K562 (cell line): ENCODE data around the gene NEK5. TPM values are rescaled to one million over a fixed set of nuclear protein-coding genes. Genes with fewer than 3 reads are reported as not detected.

ENCODE experiments used
- ARID4B ChIP-seq: sonication (generic); formaldehyde crosslinking; IDR thresholded peaks from 2 replicates; pipeline ENCODE4 v1.8.0; 2022; ENCODE audit warnings: mild to moderate bottlenecking, missing genetic modification reagents
- ATF3 ChIP-seq, 2 experiments: fragments of 450-650 bp in 1 of 2; sonication (generic) in 1 of 2; formaldehyde crosslinking in 1 of 2; IDR thresholded peaks in 1 of 2; conservative IDR thresholded peaks in 1 of 2; 2 replicates each; pipeline versions ENCODE4 v1.6.1 to v1.8.1; 2016 to 2023; ENCODE audit warnings: mild to moderate bottlenecking in 2 of 2, moderate library complexity in 2 of 2, inconsistent platforms in 1 of 2, missing genetic modification reagents in 1 of 2
- CBFA2T2 ChIP-seq: fragments of 450-650 bp; conservative IDR thresholded peaks from 2 replicates; pipeline ENCODE4 v1.6.1; 2017; ENCODE audit warnings: mild to moderate bottlenecking
- CEBPG ChIP-seq, 3 experiments: fragments of 200-800 bp in 1 of 3; sonication (Bioruptor generic) in 1 of 3; sonication (generic) in 1 of 3; formaldehyde crosslinking in 1 of 3; IDR thresholded peaks in 2 of 3; conservative IDR thresholded peaks in 1 of 3; 2 replicates each; pipeline versions ENCODE4 v1.6.1 to v1.8.0; 2016 to 2022; ENCODE audit warnings: missing compliant biosample characterization in 2 of 3, missing genetic modification characterization in 2 of 3, mild to moderate bottlenecking in 1 of 3, missing genetic modification reagents in 1 of 3
- FOSL1 ChIP-seq: fragments of 200-800 bp; sonication (Bioruptor generic); conservative IDR thresholded peaks from 2 replicates; pipeline ENCODE4 v1.6.1; 2016; ENCODE audit warnings: missing genetic modification characterization, missing compliant biosample characterization
- HDAC6 ChIP-seq: IDR thresholded peaks from 2 replicates; pipeline ENCODE4 v1.6.1; 2012; ENCODE audit warnings: low read depth, mild to moderate bottlenecking, control low read depth, inconsistent platforms, low read length, moderate library complexity
- HNRNPK ChIP-seq: fragments of 200-400 bp; formaldehyde crosslinking; IDR thresholded peaks from one replicate; pipeline ENCODE4 v1.6.1; 2018; ENCODE audit warnings: mild to moderate bottlenecking, low read depth, low read length; ENCODE audit not compliant: poor library complexity, severe bottlenecking
- L3MBTL2 ChIP-seq: fragments of 450-650 bp; IDR thresholded peaks from 2 replicates; pipeline ENCODE4 v1.6.1; 2016; ENCODE audit warnings: mild to moderate bottlenecking, moderate library complexity
- MAFF ChIP-seq: IDR thresholded peaks from 2 replicates; pipeline ENCODE4 v1.6.1; 2012; ENCODE audit warnings: low read length, improper control_type of control experiment
- MIER1 ChIP-seq: fragments of 450-650 bp; IDR thresholded peaks from 2 replicates; pipeline ENCODE4 v1.6.1; 2016; ENCODE audit warnings: antibody characterized with exemption, mild to moderate bottlenecking, low read depth
- NR2C1 ChIP-seq, 2 experiments: fragments of 450-650 bp; IDR thresholded peaks; 2 replicates each; pipeline ENCODE4 v1.6.1; 2017; ENCODE audit warnings: mild to moderate bottlenecking in 2 of 2, antibody characterized with exemption in 1 of 2, inconsistent platforms in 1 of 2, missing compliant biosample characterization in 1 of 2, missing genetic modification characterization in 1 of 2
- POLR2H ChIP-seq: IDR thresholded peaks from 2 replicates; pipeline ENCODE4 v1.6.1; 2016; ENCODE audit warnings: missing genetic modification characterization, low read depth, mild to moderate bottlenecking, control low read depth, missing compliant biosample characterization, moderate library complexity
- PRPF4 ChIP-seq: fragments of 200-400 bp; formaldehyde crosslinking; IDR thresholded peaks from one replicate; pipeline ENCODE4 v1.6.1; 2017; ENCODE audit warnings: low read length, low read depth, mild to moderate bottlenecking; ENCODE audit not compliant: insufficient read depth, poor library complexity, severe bottlenecking
- SOX6 ChIP-seq: fragments of 450-650 bp; IDR thresholded peaks from 2 replicates; pipeline ENCODE4 v1.6.1; 2014; ENCODE audit warnings: mild to moderate bottlenecking
- TCF3 ChIP-seq: sonication (generic); formaldehyde crosslinking; IDR thresholded peaks from 2 replicates; pipeline ENCODE4 v1.4.0; 2020; ENCODE audit warnings: mild to moderate bottlenecking, missing genetic modification reagents
- TRIM24 ChIP-seq, 2 experiments: fragments of 450-650 bp; IDR thresholded peaks; 2 replicates each; pipeline ENCODE4 v1.6.1; 2016
- ZBED1 ChIP-seq: IDR thresholded peaks from 2 replicates; pipeline ENCODE4 v1.6.1; 2014
- ZC3H8 ChIP-seq: fragments of 450-650 bp; IDR thresholded peaks from 2 replicates; pipeline ENCODE4 v1.6.1; 2017
- ZNF263 ChIP-seq: sonication (generic); formaldehyde crosslinking; IDR thresholded peaks from 2 replicates; pipeline ENCODE4 v1.8.0; 2022; ENCODE audit warnings: mild to moderate bottlenecking, missing genetic modification reagents, borderline replicate concordance
- ZNF696 ChIP-seq: fragments of 250-450 bp; sonication (Bioruptor Pico); conservative IDR thresholded peaks from 2 replicates; pipeline ENCODE4 v1.4.0; 2020; ENCODE audit warnings: mild to moderate bottlenecking, moderate library complexity
- polyA plus RNA-seq, 8 experiments: library from polyadenylated mRNA; depleted of rRNA in 4 of 8; stranded (reverse) in 5 of 8; unstranded in 3 of 8; fragments of >200 nt; fragmentation: Nextera tagmentation in 2 of 8; fragmentation: Illumina TruSeq in 1 of 8; extraction: Ambion mirVana in 2 of 8; extraction: Trizol in 1 of 8; gene quantifications; 2 replicates each; pipeline versions ENCODE4 v1.2.1 to v1.2.3, GENCODE V29; 2011 to 2014; ENCODE audit warnings: inconsistent platforms in 1 of 8, missing spikeins in 1 of 8
- total RNA-seq, 7 experiments: library from RNA; depleted of rRNA in 6 of 7; stranded (reverse); fragments of >200 nt in 6 of 7; fragmentation: Illumina TruSeq in 2 of 7; extraction: Trizol in 2 of 7; gene quantifications; 2 replicates each; pipeline versions ENCODE4 v1.2.1 to v1.2.3, GENCODE V29; 2011 to 2021; ENCODE audit warnings: low replicate concordance in 1 of 7

Gene NEK5
- total and polyA plus RNA-seq, 9 of the 15 experiments (the other 6 are each of a cell fraction or from before 2014, with no cell fraction given): 0.09 to 0.44 (median 0.33) TPM

- no peak for TF ChIP-seq CBFA2T2
- TF ChIP-seq PRPF4: no peak
- peak; percentile 58; the same call in 1 of the 2 replicates for TF ChIP-seq SOX6
- TF ChIP-seq ZC3H8: no peak
- peak; percentile 85 for TF ChIP-seq CEBPG (CRISPR knock-in tag; IDR thresholded peaks at IDR 0.05)
- TF ChIP-seq CEBPG (tag; conservative IDR thresholded peaks at IDR 0.05 in 1 of 2, IDR thresholded peaks at IDR 0.05 in 1 of 2): peak; percentile 95 to 98
- 0 out of 2 replicates have a peak, but pooled peaks have one; percentile 15 for TF ChIP-seq L3MBTL2
- TF ChIP-seq FOSL1 (tag): no peak
- TF ChIP-seq ATF3 (IDR thresholded peaks at IDR 0.05): peak; percentile 84
- TF ChIP-seq ATF3 (CRISPR knock-in tag; conservative IDR thresholded peaks at IDR 0.05): no peak
- no peak for TF ChIP-seq ZNF263
- TF ChIP-seq HDAC6: no peak
- TF ChIP-seq ARID4B: no peak
- no peak for TF ChIP-seq ZBED1
- TF ChIP-seq TCF3 (CRISPR knock-in tag): no peak
- TF ChIP-seq MAFF: no peak
- TF ChIP-seq TRIM24 (IDR thresholded peaks at IDR 0.05): peak; percentile 33 to 78; a peak in 2 of 4 replicates
- no peak for TF ChIP-seq ZNF696 (CRISPR knock-in tag)
- TF ChIP-seq NR2C1 (IDR thresholded peaks at IDR 0.05): no peak
- 0 out of 2 replicates have a peak, but pooled peaks have one; percentile 10 for TF ChIP-seq NR2C1 (tag; IDR thresholded peaks at IDR 0.05)
- no peak for TF ChIP-seq HNRNPK
- peak; percentile 74 for TF ChIP-seq POLR2H
- TF ChIP-seq MIER1: no peak
Measured at GRCh38 chr13:52104624-52105023, 24.2 kb downstream of the NEK5 start (continued).
